ENCODE measurements around the gene MYZAP. TPM values are rescaled to one million over a fixed set of nuclear protein-coding genes. Genes with fewer than 3 reads are reported as not detected.
A peak's percentile ranks its signal among the peaks of the same experiment; 100 is the strongest.

MYZAP gene
- total and polyA plus RNA-seq, 11 donors, result 280 to 1,065 (median 610) TPM

DNA sequence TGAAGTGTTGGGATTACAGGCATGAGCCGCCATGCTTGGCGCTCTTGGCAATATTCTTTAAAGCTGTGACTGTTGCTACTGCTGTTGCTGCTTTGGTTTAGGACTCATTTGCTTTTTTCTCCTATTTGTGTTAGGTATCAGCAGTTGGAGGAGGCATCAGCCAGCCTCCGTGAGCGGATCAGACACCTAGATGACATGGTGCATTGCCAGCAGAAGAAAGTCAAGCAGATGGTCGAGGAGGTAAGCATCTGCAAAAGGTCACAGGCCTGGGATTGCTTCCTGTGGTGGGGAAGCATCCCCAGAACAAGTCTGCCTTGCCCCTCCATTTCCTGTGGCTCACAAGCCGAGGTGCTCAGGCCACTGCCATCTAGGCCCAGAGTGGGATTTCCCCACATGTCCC is 47.6 kb downstream of the MYZAP start:
- TF ChIP-seq POLR2A (IDR thresholded peaks at IDR 0.05), result no peak
- TF ChIP-seq, protein P1, sequence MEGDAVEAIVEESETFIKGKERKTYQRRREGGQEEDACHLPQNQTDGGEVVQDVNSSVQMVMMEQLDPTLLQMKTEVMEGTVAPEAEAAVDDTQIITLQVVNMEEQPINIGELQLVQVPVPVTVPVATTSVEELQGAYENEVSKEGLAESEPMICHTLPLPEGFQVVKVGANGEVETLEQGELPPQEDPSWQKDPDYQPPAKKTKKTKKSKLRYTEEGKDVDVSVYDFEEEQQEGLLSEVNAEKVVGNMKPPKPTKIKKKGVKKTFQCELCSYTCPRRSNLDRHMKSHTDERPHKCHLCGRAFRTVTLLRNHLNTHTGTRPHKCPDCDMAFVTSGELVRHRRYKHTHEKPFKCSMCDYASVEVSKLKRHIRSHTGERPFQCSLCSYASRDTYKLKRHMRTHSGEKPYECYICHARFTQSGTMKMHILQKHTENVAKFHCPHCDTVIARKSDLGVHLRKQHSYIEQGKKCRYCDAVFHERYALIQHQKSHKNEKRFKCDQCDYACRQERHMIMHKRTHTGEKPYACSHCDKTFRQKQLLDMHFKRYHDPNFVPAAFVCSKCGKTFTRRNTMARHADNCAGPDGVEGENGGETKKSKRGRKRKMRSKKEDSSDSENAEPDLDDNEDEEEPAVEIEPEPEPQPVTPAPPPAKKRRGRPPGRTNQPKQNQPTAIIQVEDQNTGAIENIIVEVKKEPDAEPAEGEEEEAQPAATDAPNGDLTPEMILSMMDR (IDR thresholded peaks at IDR 0.05), result no peak
- Histone ChIP-seq H3K36me3 (peaks cover 0 to 92% (median 30%) of the 10 kb centered on the region in 9 donors), H3K9me3 (no peaks in the 10 kb centered on the region), H3K4me1 (peaks cover 0 to 52% (median 21%) of the 10 kb centered on the region in 12 donors), H3K27me3 (no peaks in the 10 kb centered on the region), H3K27ac (peak overlapping the region in 8 of 12 donors; percentile 8 to 82 (median 35)), H3K4me3 (no peak overlapping the region)
- WGBS, 4 donors, result 76 to 90% (median 79%) methylated on average over 6 of the region's 6 CpGs
- intact Hi-C loops (cut with DNase I), result loop anchor here in 4 of 10 donors (5.0 kb wide), 2 partner anchors 42 to 77 kb away; no protein-coding TSS in a partner anchor
- no peak for DNase-seq
- no peak for ATAC-seq

DNA sequence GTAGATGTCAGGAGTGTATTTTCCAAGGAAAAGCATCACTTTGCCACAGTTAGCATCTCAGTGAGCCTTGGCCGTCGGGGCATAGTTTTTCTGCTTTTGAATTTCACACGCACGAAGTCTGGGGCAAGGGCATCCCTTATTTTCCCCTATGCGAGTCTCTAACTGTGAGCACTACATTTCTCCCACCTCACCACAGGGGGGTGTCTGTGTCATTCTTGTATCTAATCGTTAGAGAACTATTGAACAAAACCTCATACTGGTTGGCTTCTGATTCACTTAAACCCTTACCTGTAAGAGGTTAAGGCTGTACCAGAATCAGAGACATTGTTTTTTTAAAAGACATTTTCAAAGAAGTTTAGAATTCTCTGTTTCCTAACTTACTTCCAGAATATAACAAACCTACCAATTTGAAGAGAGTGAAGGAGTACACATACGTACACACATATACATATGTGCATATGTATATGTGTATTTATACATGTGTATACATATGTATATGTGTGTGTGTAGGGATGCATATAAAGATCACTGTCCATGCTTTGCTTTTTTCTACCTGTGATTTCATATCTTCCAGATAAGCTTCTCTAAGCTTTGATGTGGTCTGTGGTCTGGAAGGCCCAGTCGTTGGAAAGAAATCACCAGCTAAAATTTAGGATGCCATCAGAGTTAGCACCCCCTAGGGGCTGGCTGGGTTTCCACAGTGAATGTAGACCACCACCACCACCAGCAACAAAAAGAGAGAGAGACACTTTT is 49.4 kb downstream of the MYZAP start:
- Histone ChIP-seq H3K36me3 (peaks cover 0 to 93% (median 30%) of the 10 kb centered on the region in 9 donors), H3K9me3 (no peaks in the 10 kb centered on the region), H3K4me3 (no peak overlapping the region), H3K4me1 (peaks cover 0 to 41% (median 10%) of the 10 kb centered on the region in 12 donors), H3K27me3 (no peaks in the 10 kb centered on the region), H3K27ac (peak overlapping the region in 2 of 12 donors; percentile 7 to 82)
- intact Hi-C loops (cut with DNase I), result loop anchor here in 1 of 10 donors (5.0 kb wide), 1 partner anchor 79 kb away; no protein-coding TSS in a partner anchor
- DNase-seq (no peak), ATAC-seq (peak in 3 of 4 donors; percentile 28 to 57 (median 39))
- TF ChIP-seq POLR2A (IDR thresholded peaks at IDR 0.05), result no peak
- TF ChIP-seq, protein P1 (IDR thresholded peaks at IDR 0.05), result peak in 7 of 12 donors; percentile 9 to 39 (median 26)
- 47 to 59% (median 54%) methylated on average over 8 of the region's 8 CpGs for WGBS, 4 donors

DNA sequence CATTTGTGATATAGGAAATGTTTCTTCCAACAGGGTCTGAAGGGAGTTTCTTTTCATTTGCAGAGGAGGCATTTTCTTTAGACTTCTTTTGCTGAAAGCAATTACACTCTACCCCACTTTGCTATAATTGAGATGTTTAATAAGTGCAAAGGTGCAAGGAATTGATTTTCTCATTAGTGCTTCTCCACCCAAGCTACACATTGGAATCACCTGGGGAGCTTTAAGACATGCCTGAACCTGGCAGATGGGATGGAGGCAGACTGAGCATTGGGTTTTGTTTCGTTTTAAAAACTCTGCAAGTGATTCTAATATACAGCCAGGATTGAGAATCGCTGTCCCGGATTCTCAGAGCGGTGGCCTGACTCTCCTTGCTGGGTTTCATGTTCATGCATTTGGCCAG is 52.1 kb downstream of the MYZAP start:
- WGBS, 4 donors, result 84 to 90% (median 88%) methylated on average over 4 of the region's 4 CpGs
- no peaks in the 10 kb centered on the region for H3K27me3 ChIP-seq
- DNase-seq (no peak), ATAC-seq (no peak)
- intact Hi-C loops (cut with DNase I), result loop anchor here in 1 of 10 donors (5.0 kb wide), 1 partner anchor 82 kb away; no protein-coding TSS in a partner anchor
- peak overlapping the region in 1 of 12 donors; percentile 84 for H3K27ac ChIP-seq
- H3K36me3 ChIP-seq, result peaks cover 0 to 79% (median 19%) of the 10 kb centered on the region in 9 donors
- TF ChIP-seq, protein P1 (IDR thresholded peaks at IDR 0.05), result no peak
- no peak for TF ChIP-seq POLR2A (IDR thresholded peaks at IDR 0.05)
- peaks cover 0 to 50% (median 17%) of the 10 kb centered on the region in 12 donors for H3K4me1 ChIP-seq
- no peaks in the 10 kb centered on the region for H3K9me3 ChIP-seq
- H3K4me3 ChIP-seq, result no peak overlapping the region

DNA sequence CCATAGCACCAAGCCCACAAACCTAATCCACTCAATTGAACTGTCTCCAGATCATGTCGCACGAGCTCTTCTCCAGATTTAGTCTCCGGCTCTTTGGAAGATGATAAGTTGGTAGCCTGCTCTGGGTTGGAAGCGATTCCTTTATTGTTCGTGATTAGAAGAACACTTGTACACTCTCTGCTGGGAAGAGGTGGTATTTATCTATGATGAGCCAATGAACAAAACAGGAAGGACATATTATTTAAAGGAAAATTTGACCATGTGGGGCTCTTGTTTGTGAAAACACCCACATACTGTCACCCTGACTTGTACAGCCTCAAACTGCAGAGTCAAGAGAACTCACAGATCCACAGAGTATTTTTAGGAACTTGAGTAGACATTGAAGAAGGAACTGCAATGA is 54.4 kb downstream of the MYZAP start:
- no peaks in the 10 kb centered on the region for H3K27me3 ChIP-seq
- intact Hi-C loops (cut with DNase I), result loop anchor here in 1 of 10 donors (5.0 kb wide), 1 partner anchor 84 kb away; no protein-coding TSS in a partner anchor
- no peaks in the 10 kb centered on the region for H3K9me3 ChIP-seq
- peaks cover 0 to 70% (median 21%) of the 10 kb centered on the region in 12 donors for H3K4me1 ChIP-seq
- peak overlapping the region in 11 of 12 donors; percentile 58 to 84 (median 73) for H3K27ac ChIP-seq
- WGBS, 4 donors, result 53 to 59% (median 56%) methylated on average over 5 of the region's 5 CpGs
- DNase-seq, result no peak
- TF ChIP-seq, protein P1 (IDR thresholded peaks at IDR 0.05), result no peak
- TF ChIP-seq POLR2A (IDR thresholded peaks at IDR 0.05), result peak in 1 of 2 donors; percentile 37
- peaks cover 0 to 67% (median 11%) of the 10 kb centered on the region in 9 donors for H3K36me3 ChIP-seq
- ATAC-seq, result peak; percentile 57 to 70 (median 62)
- peak overlapping the region in 2 of 12 donors; percentile 44 to 57 for H3K4me3 ChIP-seq

Measured in heart left ventricle (tissue), 16 donors.